ENCODE results near the gene ARHGEF33. TPM values are rescaled to one million over a fixed set of nuclear protein-coding genes. Genes with fewer than 3 reads are reported as not detected.
"Not testable (repeated sequence)": the region's sequence is repeated elsewhere in the genome, so short reads cannot be mapped to it uniquely, and the experiment has no call there.

Gene ARHGEF33
- total RNA-seq, 1 donor from 2014 or later = 1.5 TPM

GRCh38 chr2:38935568-38936172, 46.0 kb downstream of the ARHGEF33 start:
- TF ChIP-seq CTCF (IDR thresholded peaks at IDR 0.05) = no peak
- no peaks in the 10 kb centered on the region for H3K27me3 ChIP-seq (ENCODE audit: low read depth)
- H3K9me3 ChIP-seq = no peaks in the 10 kb centered on the region
- no peak overlapping the region for H3K27ac ChIP-seq
- ATAC-seq (no peak), DNase-seq (no peak)
- intact Hi-C loops (cut with DNase I) = no loop called here
- H3K4me1 ChIP-seq = no peaks in the 10 kb centered on the region
- H3K36me3 ChIP-seq = no peaks in the 10 kb centered on the region
- no peak overlapping the region for H3K4me3 ChIP-seq

GRCh38 chr2:38936516-38936915, 46.8 kb downstream of the ARHGEF33 start:
- H3K4me1 ChIP-seq; DNase-seq; H3K27ac ChIP-seq; H3K36me3 ChIP-seq; H3K27me3 ChIP-seq (ENCODE audit: low read depth); H3K9me3 ChIP-seq; ATAC-seq; intact Hi-C loops (cut with DNase I); H3K4me3 ChIP-seq: not testable (repeated sequence)

- intact Hi-C loops (cut with DNase I) = no loop called here
- ATAC-seq (no peak), DNase-seq (no peak)
- Histone ChIP-seq H3K27ac (no peak overlapping the region), H3K36me3 (no peaks in the 10 kb centered on the region), H3K27me3 (ENCODE audit: low read depth) (no peaks in the 10 kb centered on the region), H3K9me3 (no peaks in the 10 kb centered on the region), H3K4me1 (no peaks in the 10 kb centered on the region), H3K4me3 (no peak overlapping the region)
- no peak for TF ChIP-seq CTCF (IDR thresholded peaks at IDR 0.05)
These were observed 47.9 kb downstream of the ARHGEF33 start for GRCh38 chr2:38937548-38937947.

GRCh38 chr2:38940746-38941145, 51.1 kb downstream of the ARHGEF33 start:
- H3K4me3 ChIP-seq = no peak overlapping the region
- TF ChIP-seq CTCF (IDR thresholded peaks at IDR 0.05) = no peak
- DNase-seq (no peak), ATAC-seq (no peak)
- H3K27me3 ChIP-seq (ENCODE audit: low read depth) = no peaks in the 10 kb centered on the region
- H3K9me3 ChIP-seq = no peaks in the 10 kb centered on the region
- no peak overlapping the region for H3K27ac ChIP-seq
- no peaks in the 10 kb centered on the region for H3K36me3 ChIP-seq
- intact Hi-C loops (cut with DNase I) = no loop called here
- H3K4me1 ChIP-seq = no peaks in the 10 kb centered on the region

GRCh38 chr2:38943784-38944183, 54.1 kb downstream of the ARHGEF33 start:
- no peak overlapping the region for H3K27ac ChIP-seq
- H3K27me3 ChIP-seq (ENCODE audit: low read depth) = no peaks in the 10 kb centered on the region
- intact Hi-C loops (cut with DNase I) = no loop called here
- H3K36me3 ChIP-seq = no peaks in the 10 kb centered on the region
- no peak for TF ChIP-seq CTCF (IDR thresholded peaks at IDR 0.05)
- no peaks in the 10 kb centered on the region for H3K4me1 ChIP-seq
- H3K4me3 ChIP-seq = no peak overlapping the region
- ATAC-seq = no peak
- DNase-seq = no peak
- no peaks in the 10 kb centered on the region for H3K9me3 ChIP-seq

GRCh38 chr2:38945372-38945771, 55.7 kb downstream of the ARHGEF33 start:
- Histone ChIP-seq H3K9me3 (no peaks in the 10 kb centered on the region), H3K4me1 (no peaks in the 10 kb centered on the region), H3K27ac (no peak overlapping the region), H3K4me3 (no peak overlapping the region), H3K27me3 (ENCODE audit: low read depth) (no peaks in the 10 kb centered on the region), H3K36me3 (no peaks in the 10 kb centered on the region)
- TF ChIP-seq CTCF (IDR thresholded peaks at IDR 0.05) = no peak
- no peak for DNase-seq
- intact Hi-C loops (cut with DNase I) = no loop called here
- ATAC-seq = peak in 1 of 2 donors; percentile 13

Measured in lower lobe of right lung (tissue), 2 donors.